ENCODE data around the gene ERGIC1. TPM values are rescaled to one million over a fixed set of nuclear protein-coding genes. Genes with fewer than 3 reads are reported as not detected.

The ERGIC1 gene
- total RNA-seq, 1 donor from 2014 or later: 168 TPM

- DNase-seq (ENCODE audit: extremely low read depth, low read depth, low spot score): no peak
Measured at GRCh38 chr5:172959824-172960799, 126.1 kb downstream of the ERGIC1 start.

GRCh38 chr5:172969921-172970320, 135.9 kb downstream of the ERGIC1 start:
- no peak for DNase-seq (ENCODE audit: extremely low read depth, low read depth, low spot score)

GRCh38 chr5:172971482-172971881, 137.4 kb downstream of the ERGIC1 start:
- DNase-seq (ENCODE audit: extremely low read depth, low read depth, low spot score): no peak

GRCh38 chr5:172972552-172972951, 138.5 kb downstream of the ERGIC1 start:
- no peak for DNase-seq (ENCODE audit: extremely low read depth, low read depth, low spot score)

GRCh38 chr5:172973127-172973916, 139.3 kb downstream of the ERGIC1 start:
- DNase-seq (ENCODE audit: extremely low read depth, low read depth, low spot score): no peak

- DNase-seq (ENCODE audit: extremely low read depth, low read depth, low spot score): no peak
Measured at GRCh38 chr5:172973931-172974330, 139.9 kb downstream of the ERGIC1 start.

GRCh38 chr5:172975289-172975688, 141.2 kb downstream of the ERGIC1 start:
- DNase-seq (ENCODE audit: extremely low read depth, low read depth, low spot score): no peak

- DNase-seq (ENCODE audit: extremely low read depth, low read depth, low spot score): no peak
Measured at GRCh38 chr5:172979778-172980177, 145.7 kb downstream of the ERGIC1 start.

- DNase-seq (ENCODE audit: extremely low read depth, low read depth, low spot score): no peak
Measured at GRCh38 chr5:172981931-172982330, 147.9 kb downstream of the ERGIC1 start.

GRCh38 chr5:172983542-172984243, 149.6 kb downstream of the ERGIC1 start, which contains the start of gene ATP6V0E1:
Gene ATP6V0E1, plus strand, starts transcription at chr5:172983771. Its CDS starts 90 bp downstream, at chr5:172983861.
- DNase-seq (ENCODE audit: extremely low read depth, low read depth, low spot score): no peak

- DNase-seq (ENCODE audit: extremely low read depth, low read depth, low spot score): peak; percentile 52
Measured at GRCh38 chr5:172984244-172984953, 150.3 kb downstream of the ERGIC1 start.

GRCh38 chr5:172985596-172985995, 151.5 kb downstream of the ERGIC1 start:
- DNase-seq (ENCODE audit: extremely low read depth, low read depth, low spot score): no peak

- DNase-seq (ENCODE audit: extremely low read depth, low read depth, low spot score): no peak
Measured at GRCh38 chr5:172988276-172988675, 154.2 kb downstream of the ERGIC1 start.

GRCh38 chr5:172990776-172991175, 156.7 kb downstream of the ERGIC1 start:
- DNase-seq (ENCODE audit: extremely low read depth, low read depth, low spot score): no peak

- no peak for DNase-seq (ENCODE audit: extremely low read depth, low read depth, low spot score)
Measured at GRCh38 chr5:172994405-172994804, 160.4 kb downstream of the ERGIC1 start.

GRCh38 chr5:172999372-172999973, 165.4 kb downstream of the ERGIC1 start:
- DNase-seq (ENCODE audit: extremely low read depth, low read depth, low spot score): no peak

GRCh38 chr5:172999974-173000373, 165.9 kb downstream of the ERGIC1 start:
- DNase-seq (ENCODE audit: extremely low read depth, low read depth, low spot score): no peak

GRCh38 chr5:173001229-173001841, 167.3 kb downstream of the ERGIC1 start:
- DNase-seq (ENCODE audit: extremely low read depth, low read depth, low spot score): no peak

Data from glomerular endothelial cell (primary cell).